HPDE6-E6E7 (cell line): ENCODE data around the gene PPARD.

Experiments
- DNase-seq: peaks from one replicate; pipeline ENCODE4 v3.0.0; 2011; ENCODE audit warnings: missing footprints; ENCODE audit errors: extremely low spot score

Gene PPARD

GRCh38 chr6:35469751-35470662, 127.6 kb downstream of the PPARD start:
- DNase-seq, result no peak

DNA sequence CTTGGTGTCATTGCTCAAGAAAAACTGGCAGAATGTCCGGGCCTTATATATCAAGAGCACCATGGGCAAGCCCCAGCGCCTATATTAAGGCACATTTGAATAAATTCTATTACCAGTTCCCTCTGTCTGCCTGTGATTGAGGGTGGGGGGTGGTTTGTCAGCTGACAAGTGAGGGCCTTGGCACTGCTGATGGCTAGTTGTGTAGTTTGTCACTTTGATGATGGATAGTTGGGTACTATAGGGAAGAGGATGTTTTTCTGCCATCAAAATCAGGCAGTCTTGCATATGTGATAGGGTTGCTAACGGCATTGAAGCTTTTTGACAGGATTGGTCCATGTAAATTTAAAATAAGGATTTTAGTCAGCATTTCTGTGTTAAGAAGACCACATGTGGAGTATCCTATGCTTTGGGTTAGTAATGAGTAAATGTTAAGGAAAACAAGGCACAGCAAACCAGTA, 128.3 kb downstream of the PPARD start:
- DNase-seq, result no peak

DNA sequence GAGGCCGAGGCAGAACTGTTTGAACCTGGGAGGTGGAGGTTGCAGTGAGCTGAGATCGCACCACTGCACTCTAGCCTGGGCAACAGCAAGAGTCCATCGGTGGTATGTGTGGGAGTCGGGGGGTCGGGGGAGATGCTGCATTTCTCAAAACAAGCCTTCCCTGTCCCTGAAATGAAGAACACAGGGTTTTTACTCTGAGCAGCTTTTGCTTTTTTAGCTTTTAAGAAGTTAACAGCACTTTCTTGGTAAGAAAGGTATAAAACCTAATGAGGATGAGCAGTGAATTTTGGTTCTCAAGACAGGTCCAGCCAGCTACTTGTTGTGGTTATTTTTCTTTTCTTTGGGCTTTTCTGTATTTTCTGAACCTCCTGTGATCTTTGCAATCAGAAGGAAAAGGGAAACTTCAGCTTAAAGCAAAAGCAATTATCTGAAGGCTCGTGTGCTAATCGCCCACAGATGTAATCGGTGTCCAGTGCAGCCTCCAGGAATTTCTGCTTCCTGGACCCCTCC, 129.5 kb downstream of the PPARD start:
- no peak for DNase-seq

DNA sequence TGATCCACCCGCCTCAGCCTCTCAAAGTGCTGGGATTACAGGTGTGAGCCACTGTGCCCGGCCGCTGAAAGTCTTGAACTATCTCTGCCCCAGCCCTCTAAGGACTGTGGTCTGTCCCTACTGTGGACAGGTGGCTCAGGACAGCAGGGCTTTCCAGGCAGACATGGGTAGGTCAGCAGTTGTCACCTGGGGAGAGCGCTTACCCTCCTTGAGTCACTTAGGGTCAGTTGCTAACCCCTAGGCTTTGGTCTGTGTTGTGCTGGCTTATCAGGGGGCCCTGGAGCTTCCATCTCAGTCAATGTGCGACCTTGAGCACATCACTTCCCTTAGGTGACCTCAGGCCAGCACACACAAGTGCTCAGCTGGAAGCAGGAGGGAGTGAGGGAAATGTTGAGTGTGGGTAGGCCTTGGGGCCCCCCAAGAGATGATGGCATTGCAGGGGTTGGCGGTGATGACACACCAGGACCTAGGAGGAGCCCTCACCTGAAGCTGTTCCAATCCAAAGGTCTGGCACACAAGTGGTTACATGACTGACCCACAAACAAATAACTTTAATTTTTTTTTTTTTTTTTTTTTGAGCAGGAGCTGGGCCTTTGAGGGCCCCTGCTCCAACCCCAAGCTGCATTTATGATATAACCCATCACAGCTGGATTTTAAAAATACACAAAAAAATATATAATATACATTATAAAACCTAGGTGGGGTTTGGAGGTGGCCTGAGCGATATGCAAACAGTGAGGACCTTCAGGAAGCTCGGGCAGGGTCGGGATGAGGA, 130.9 kb downstream of the PPARD start:
- no peak for DNase-seq

- DNase-seq, result no peak
These were observed 131.4 kb downstream of the PPARD start for GRCh38 chr6:35473850-35474130.

GRCh38 chr6:35474131-35474941, 132.0 kb downstream of the PPARD start:
- no peak for DNase-seq

DNA sequence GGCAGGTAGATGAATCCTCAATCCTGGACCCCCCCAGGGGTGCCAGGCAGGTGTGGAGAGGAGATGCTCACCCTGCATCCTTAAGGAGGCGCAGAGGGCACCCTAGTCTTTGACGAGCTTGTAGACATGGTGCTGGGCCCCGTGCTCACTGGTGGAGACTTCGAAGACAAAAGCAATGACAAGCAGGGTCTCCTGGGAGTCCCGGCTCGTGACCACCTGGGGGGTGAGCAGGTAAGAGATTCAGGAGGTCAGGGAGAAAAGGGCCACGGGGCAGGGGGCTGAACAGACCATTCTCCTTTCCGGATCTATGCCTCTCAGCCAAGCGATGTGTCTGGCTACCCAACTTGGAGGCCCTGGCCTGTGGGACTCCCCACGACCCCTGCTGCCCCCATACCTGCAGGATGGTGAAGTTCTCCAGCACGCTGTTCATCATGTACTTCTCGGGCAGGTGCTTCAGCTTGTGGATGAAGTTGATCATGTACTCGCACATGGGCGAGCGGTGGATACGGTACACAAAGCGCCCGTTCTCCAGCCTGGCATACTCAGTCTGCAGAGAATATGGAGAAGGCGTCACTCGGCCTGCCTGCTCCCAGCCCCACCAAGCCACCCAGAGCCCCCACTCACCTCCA, 132.7 kb downstream of the PPARD start:
- no peak for DNase-seq

DNA sequence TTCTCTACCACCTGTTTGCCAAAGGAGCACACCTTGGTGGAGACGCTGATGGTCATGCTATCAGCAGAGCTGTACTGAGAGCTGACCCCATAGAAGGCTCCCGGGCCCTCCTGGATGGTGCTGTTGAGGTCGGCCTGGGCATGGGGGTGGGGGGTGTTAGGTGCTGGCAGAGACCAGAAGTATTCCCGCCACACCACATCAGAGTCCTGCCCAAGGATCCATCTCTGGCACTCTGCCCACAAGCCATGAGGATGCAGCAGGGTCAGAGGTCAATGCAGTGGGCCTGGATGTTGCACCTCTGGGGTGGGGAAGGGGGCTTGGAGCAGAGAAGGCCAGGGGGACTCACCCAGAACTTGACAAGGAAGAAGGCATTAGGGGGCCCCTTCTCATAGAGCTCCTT, 133.2 kb downstream of the PPARD start:
- no peak for DNase-seq

DNA sequence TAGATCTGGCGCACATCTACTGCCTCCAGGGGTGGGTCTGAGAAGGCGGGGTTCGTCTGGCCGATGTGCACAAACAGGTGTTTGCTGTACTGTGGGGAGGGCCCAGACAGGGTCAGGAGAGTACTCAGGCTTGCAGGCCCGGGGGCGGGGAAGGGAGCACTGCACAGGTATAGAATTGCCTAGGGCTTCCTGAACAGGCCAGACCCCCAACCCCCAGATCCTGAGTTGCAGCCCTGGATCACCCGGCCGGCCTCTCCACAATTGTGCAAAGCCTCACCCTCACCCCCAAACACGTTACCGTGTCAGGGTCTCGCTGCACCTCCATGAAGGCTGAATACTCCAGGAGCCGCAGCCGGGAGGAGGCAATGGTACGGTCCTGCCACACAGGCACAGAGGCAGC, 133.6 kb downstream of the PPARD start:
- no peak for DNase-seq

GRCh38 chr6:35477028-35477427, 134.7 kb downstream of the PPARD start:
- no peak for DNase-seq
